ENCODE measurements around the gene AGPAT2. TPM values are rescaled to one million over a fixed set of nuclear protein-coding genes. Genes with fewer than 3 reads are reported as not detected.

The AGPAT2 gene
- total and polyA plus RNA-seq, 2 experiments from 2014 or later = 31.8 to 44.7 TPM

- Histone ChIP-seq H3K4me2 (no peak overlapping the region), H3K4me3 (no peak overlapping the region), H3K9me2 (ENCODE audit: insufficient read depth) (no peaks in the 10 kb centered on the region), H2AFZ (no peak overlapping the region), H3K36me3 (ENCODE audit: insufficient read depth) (no peaks in the 10 kb centered on the region), H3K27me3 (ENCODE audit: insufficient read depth) (no peaks in the 10 kb centered on the region), H3K4me1 (ENCODE audit: insufficient read depth) (no peaks in the 10 kb centered on the region), H4K20me1 (replicated peaks; ENCODE audit: insufficient read depth) (no peaks in the 10 kb centered on the region), H3K27ac (ENCODE audit: low read depth) (no peak overlapping the region), H3K79me2 (replicated peaks; ENCODE audit: insufficient read depth) (no peaks in the 10 kb centered on the region), H3F3A (replicated peaks; ENCODE audit: low read depth) (no peaks in the 10 kb centered on the region)
- Mint-ChIP-seq H3K27me3 (ENCODE audit: insufficient read depth, low read depth, poor library complexity) (peaks cover 2% of the 10 kb centered on the region), H3K4me1 (no peaks in the 10 kb centered on the region), H3K9me3 (no peaks in the 10 kb centered on the region), H3K4me3 (no peak overlapping the region), H3K27ac (no peak overlapping the region; the same call in 1 of the 2 replicates), H3K36me3 (ENCODE audit: low read depth) (no peaks in the 10 kb centered on the region)
- TF ChIP-seq POLR2AphosphoS5 (IDR thresholded peaks at IDR 0.05; ENCODE audit: low read depth) (no peak), ZNF114 (CRISPR knock-in tag; IDR thresholded peaks at IDR 0.05) (no peak), ETS1 (IDR thresholded peaks at IDR 0.05) (no peak), STAT1 (IDR thresholded peaks at IDR 0.05; ENCODE audit: unreplicated experiment) (no peak), NANOG (IDR thresholded peaks at IDR 0.05; ENCODE audit: borderline replicate concordance) (no peak), ZNF462 (CRISPR knock-in tag; IDR thresholded peaks at IDR 0.05) (no peak), EZH2 (IDR thresholded peaks at IDR 0.05; ENCODE audit: low read depth, unreplicated experiment) (no peak), ZNF331 (CRISPR knock-in tag; IDR thresholded peaks at IDR 0.05; ENCODE audit: low read depth) (no peak), CREB1 (CRISPR knock-in tag; IDR thresholded peaks at IDR 0.05; ENCODE audit: low read depth) (no peak), EZH2phosphoT487 (IDR thresholded peaks at IDR 0.05; ENCODE audit: unreplicated experiment) (no peak), JUNB (IDR thresholded peaks at IDR 0.05; ENCODE audit: unreplicated experiment) (no peak), REST (IDR thresholded peaks at IDR 0.05; ENCODE audit: unreplicated experiment) (no peak)
- TF ChIP-seq, protein P1, sequence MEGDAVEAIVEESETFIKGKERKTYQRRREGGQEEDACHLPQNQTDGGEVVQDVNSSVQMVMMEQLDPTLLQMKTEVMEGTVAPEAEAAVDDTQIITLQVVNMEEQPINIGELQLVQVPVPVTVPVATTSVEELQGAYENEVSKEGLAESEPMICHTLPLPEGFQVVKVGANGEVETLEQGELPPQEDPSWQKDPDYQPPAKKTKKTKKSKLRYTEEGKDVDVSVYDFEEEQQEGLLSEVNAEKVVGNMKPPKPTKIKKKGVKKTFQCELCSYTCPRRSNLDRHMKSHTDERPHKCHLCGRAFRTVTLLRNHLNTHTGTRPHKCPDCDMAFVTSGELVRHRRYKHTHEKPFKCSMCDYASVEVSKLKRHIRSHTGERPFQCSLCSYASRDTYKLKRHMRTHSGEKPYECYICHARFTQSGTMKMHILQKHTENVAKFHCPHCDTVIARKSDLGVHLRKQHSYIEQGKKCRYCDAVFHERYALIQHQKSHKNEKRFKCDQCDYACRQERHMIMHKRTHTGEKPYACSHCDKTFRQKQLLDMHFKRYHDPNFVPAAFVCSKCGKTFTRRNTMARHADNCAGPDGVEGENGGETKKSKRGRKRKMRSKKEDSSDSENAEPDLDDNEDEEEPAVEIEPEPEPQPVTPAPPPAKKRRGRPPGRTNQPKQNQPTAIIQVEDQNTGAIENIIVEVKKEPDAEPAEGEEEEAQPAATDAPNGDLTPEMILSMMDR (conservative IDR thresholded peaks at IDR 0.05; ENCODE audit: low read depth in 2 of 2) = no peak
- DNase-seq (ENCODE audit: low spot score) = no peak
- no peak for ATAC-seq
These were observed 36.6 kb downstream of the AGPAT2 start for GRCh38 chr9:136650648-136651047.
